A549 (cell line): ENCODE results near the gene SF3B5.
"Not testable (repeated sequence)": the region's sequence is repeated elsewhere in the genome, so short reads cannot be mapped to it uniquely, and the experiment has no call there.

Source experiments
- CEBPB ChIP-seq, 2 experiments: fragments of >200 bp in 1 of 2; sonication (Bioruptor Twin) in 1 of 2; formaldehyde crosslinking in 1 of 2; IDR thresholded peaks; 2 replicates each; pipeline ENCODE4 v1.6.1; 2012 to 2016
- EHMT2 ChIP-seq: fragments of 200-600 bp; sonication (generic); IDR thresholded peaks from 2 replicates; pipeline ENCODE4 v1.6.1; 2016; ENCODE audit warnings: antibody characterized with exemption, low read depth, mild to moderate bottlenecking, moderate library complexity
- EP300 ChIP-seq, 2 experiments: fragments of >200 bp; sonication (Bioruptor Twin); formaldehyde crosslinking; IDR thresholded peaks; 2 replicates in 1 of 2; 3 replicates in 1 of 2; pipeline ENCODE4 v1.6.1; 2016 to 2017
- RAD21 ChIP-seq, 2 experiments: fragments of >200 bp in 1 of 2; sonication (Bioruptor Twin) in 1 of 2; formaldehyde crosslinking in 1 of 2; IDR thresholded peaks in 1 of 2; conservative IDR thresholded peaks in 1 of 2; 2 replicates in 1 of 2; 3 replicates in 1 of 2; pipeline ENCODE4 v1.6.1; 2012 to 2018; ENCODE audit warnings: inconsistent platforms in 1 of 2
- RCOR1 ChIP-seq: fragments of 150-350 bp; IDR thresholded peaks from 2 replicates; pipeline ENCODE4 v1.6.1; 2014; ENCODE audit warnings: antibody characterized with exemption, low read length, low read depth
- SMC3 ChIP-seq: fragments of >200 bp; sonication (Bioruptor Twin); formaldehyde crosslinking; IDR thresholded peaks from 3 replicates; pipeline ENCODE4 v1.6.1; 2018; ENCODE audit warnings: inconsistent platforms
- TF ChIP-seq, protein P1 (sequence below): fragments of 200-600 bp; sonication (generic); IDR thresholded peaks from 2 replicates; pipeline ENCODE4 v1.6.1; 2016; ENCODE audit warnings: antibody characterized with exemption, mild to moderate bottlenecking, moderate library complexity
- TF ChIP-seq, protein P2 (sequence below): fragments of >200 bp; sonication (Bioruptor Twin); formaldehyde crosslinking; IDR thresholded peaks from 3 replicates; pipeline ENCODE4 v1.5.1; 2016

DNA sequence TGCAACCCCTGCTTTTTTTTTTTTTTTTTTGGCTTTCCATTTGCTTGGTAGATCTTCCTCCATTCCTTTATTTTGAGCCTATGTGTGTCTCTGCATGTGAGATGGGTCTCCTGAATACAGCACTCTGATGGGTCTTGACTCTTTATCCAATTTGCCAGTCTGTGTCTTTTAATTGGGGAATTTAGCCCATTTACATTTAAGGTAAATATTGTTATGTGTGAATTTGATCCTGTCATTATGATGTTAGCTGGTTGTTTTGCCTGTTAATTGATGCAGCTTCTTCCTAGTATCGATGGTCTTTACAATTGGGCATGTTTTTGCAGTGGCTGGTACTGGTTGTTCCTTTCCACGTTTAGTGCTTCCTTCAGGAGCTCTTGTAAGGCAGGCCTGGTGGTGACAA is 50.4 kb downstream of the SF3B5 start:
- not testable (repeated sequence) for TF ChIP-seq CEBPB (IDR thresholded peaks at IDR 0.05); SMC3; EHMT2; EP300 (IDR thresholded peaks at IDR 0.05); RCOR1; RAD21 (conservative IDR thresholded peaks at IDR 0.05 in 1 of 2, IDR thresholded peaks at IDR 0.05 in 1 of 2)
- TF ChIP-seq, protein P1, sequence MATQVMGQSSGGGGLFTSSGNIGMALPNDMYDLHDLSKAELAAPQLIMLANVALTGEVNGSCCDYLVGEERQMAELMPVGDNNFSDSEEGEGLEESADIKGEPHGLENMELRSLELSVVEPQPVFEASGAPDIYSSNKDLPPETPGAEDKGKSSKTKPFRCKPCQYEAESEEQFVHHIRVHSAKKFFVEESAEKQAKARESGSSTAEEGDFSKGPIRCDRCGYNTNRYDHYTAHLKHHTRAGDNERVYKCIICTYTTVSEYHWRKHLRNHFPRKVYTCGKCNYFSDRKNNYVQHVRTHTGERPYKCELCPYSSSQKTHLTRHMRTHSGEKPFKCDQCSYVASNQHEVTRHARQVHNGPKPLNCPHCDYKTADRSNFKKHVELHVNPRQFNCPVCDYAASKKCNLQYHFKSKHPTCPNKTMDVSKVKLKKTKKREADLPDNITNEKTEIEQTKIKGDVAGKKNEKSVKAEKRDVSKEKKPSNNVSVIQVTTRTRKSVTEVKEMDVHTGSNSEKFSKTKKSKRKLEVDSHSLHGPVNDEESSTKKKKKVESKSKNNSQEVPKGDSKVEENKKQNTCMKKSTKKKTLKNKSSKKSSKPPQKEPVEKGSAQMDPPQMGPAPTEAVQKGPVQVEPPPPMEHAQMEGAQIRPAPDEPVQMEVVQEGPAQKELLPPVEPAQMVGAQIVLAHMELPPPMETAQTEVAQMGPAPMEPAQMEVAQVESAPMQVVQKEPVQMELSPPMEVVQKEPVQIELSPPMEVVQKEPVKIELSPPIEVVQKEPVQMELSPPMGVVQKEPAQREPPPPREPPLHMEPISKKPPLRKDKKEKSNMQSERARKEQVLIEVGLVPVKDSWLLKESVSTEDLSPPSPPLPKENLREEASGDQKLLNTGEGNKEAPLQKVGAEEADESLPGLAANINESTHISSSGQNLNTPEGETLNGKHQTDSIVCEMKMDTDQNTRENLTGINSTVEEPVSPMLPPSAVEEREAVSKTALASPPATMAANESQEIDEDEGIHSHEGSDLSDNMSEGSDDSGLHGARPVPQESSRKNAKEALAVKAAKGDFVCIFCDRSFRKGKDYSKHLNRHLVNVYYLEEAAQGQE: not testable (repeated sequence)
- TF ChIP-seq, protein P2, sequence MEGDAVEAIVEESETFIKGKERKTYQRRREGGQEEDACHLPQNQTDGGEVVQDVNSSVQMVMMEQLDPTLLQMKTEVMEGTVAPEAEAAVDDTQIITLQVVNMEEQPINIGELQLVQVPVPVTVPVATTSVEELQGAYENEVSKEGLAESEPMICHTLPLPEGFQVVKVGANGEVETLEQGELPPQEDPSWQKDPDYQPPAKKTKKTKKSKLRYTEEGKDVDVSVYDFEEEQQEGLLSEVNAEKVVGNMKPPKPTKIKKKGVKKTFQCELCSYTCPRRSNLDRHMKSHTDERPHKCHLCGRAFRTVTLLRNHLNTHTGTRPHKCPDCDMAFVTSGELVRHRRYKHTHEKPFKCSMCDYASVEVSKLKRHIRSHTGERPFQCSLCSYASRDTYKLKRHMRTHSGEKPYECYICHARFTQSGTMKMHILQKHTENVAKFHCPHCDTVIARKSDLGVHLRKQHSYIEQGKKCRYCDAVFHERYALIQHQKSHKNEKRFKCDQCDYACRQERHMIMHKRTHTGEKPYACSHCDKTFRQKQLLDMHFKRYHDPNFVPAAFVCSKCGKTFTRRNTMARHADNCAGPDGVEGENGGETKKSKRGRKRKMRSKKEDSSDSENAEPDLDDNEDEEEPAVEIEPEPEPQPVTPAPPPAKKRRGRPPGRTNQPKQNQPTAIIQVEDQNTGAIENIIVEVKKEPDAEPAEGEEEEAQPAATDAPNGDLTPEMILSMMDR: not testable (repeated sequence)
